ENCODE data around the gene POGZ.

DNA sequence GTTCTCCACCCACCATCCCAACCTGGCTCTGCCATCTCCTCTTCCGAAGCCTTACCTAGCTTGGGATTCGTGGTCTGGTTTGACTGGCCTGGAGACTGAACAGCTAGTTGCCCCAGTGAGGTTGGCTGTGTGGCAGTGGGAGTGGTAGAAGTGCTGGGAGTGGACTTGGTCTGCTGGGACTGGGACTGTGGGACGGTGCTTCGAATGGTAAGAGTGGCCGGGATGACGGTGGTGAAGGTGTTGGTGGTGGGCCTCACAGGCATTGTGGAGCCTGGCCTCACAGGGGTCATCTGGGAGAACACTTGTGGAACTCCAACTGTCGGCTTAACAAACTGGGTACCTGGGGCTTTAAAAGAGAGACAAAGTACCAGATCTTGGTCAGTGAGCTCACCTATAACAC lies 31.2 kb downstream of the POGZ start:
- TF ChIP-seq, protein P1, sequence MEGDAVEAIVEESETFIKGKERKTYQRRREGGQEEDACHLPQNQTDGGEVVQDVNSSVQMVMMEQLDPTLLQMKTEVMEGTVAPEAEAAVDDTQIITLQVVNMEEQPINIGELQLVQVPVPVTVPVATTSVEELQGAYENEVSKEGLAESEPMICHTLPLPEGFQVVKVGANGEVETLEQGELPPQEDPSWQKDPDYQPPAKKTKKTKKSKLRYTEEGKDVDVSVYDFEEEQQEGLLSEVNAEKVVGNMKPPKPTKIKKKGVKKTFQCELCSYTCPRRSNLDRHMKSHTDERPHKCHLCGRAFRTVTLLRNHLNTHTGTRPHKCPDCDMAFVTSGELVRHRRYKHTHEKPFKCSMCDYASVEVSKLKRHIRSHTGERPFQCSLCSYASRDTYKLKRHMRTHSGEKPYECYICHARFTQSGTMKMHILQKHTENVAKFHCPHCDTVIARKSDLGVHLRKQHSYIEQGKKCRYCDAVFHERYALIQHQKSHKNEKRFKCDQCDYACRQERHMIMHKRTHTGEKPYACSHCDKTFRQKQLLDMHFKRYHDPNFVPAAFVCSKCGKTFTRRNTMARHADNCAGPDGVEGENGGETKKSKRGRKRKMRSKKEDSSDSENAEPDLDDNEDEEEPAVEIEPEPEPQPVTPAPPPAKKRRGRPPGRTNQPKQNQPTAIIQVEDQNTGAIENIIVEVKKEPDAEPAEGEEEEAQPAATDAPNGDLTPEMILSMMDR (IDR thresholded peaks at IDR 0.05; ENCODE audit: low read length), result no peak
- TF ChIP-seq EZH2 (optimal IDR thresholded peaks at IDR 0.05; ENCODE audit: low read depth, low read length), result no peak
